ENCODE data around the gene DOP1A.

DNA sequence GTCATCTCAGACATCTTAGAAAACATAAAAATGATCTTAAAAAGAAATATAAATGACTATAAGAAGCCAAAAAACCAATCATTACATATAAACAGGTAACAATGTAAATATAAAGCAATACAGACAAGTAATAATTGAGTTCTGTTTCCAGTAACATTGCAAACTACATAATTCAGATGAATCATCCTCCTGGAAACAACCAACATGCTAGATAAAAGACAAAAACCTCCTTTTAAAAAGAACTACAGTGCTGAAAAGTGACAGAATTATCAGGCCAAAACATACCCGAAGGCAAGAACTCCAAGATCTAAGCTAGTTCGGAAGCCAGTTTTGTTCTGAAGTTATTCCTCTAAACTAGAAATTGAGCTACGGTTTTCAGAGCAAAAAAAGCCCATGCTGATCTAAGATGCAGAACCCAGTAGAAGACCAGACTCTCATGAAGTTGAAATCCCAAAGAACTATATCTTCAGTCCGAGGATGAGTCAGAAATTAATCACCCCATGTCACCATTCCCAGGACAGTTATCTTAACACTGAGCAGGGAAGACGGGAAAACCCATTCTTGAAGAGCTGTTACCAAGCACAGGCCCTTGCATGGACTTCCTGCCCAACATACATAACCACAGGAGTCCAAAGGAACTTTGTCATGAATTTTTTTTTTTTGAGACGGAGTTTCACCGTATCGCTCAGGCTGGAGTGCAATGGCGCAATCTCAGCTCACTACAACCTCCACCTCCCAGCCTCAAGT, 115.8 kb downstream of the DOP1A start:
- no peak for TF ChIP-seq CTCF (IDR thresholded peaks at IDR 0.05)
- TF ChIP-seq POLR2A (IDR thresholded peaks at IDR 0.05): no peak
- TF ChIP-seq POLR2AphosphoS5 (IDR thresholded peaks at IDR 0.05): no peak
- TF ChIP-seq EP300 (IDR thresholded peaks at IDR 0.05): no peak
